ENCODE results near the gene CREG2. TPM values are rescaled to one million over a fixed set of nuclear protein-coding genes. Genes with fewer than 3 reads are reported as not detected.

CREG2 gene, protein sequence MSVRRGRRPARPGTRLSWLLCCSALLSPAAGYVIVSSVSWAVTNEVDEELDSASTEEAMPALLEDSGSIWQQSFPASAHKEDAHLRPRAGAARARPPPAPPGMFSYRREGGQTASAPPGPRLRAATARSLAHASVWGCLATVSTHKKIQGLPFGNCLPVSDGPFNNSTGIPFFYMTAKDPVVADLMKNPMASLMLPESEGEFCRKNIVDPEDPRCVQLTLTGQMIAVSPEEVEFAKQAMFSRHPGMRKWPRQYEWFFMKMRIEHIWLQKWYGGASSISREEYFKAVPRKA
- under 1 TPM; 0.68 to 0.85 (median 0.75) TPM for polyA plus RNA-seq (ENCODE audit: insufficient read length in 3 of 3)

DNA sequence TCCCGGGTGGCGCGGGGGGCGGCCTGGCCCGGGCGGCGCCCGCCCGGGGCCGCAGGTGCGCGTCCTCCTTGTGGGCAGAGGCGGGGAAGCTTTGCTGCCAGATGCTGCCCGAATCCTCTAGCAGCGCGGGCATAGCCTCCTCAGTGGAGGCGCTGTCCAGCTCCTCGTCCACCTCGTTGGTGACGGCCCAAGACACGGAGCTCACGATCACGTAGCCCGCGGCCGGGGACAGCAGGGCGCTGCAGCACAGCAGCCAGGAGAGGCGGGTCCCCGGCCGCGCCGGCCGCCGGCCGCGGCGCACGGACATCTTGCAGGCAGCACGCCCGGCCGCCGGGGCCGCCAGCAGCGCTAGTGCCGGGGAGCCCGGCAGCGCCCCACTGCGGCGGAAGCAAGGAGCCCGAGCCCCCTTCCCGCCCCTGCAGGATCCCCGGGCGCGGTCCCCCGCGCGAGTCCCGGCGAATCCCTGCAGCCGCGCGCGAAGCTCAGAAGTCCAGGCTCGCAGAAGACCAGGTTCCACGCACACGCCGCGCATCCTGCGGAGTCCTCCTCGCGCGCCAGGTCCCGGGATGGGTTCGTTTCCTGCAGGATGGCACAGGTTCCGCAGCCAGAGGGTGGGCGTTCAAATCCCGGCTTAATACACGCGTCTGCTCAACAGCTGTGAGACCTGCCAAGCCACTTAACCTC lies at the start of gene CREG2:
Gene CREG2 (minus strand): TSS at position 353 of the 684 bp plus-strand sequence. CDS start 46 bp downstream, at position 307.
- peak; percentile 25 to 59 (median 51) for DNase-seq (ENCODE audit: low read depth in 3 of 3, low spot score in 2 of 3)

DNA sequence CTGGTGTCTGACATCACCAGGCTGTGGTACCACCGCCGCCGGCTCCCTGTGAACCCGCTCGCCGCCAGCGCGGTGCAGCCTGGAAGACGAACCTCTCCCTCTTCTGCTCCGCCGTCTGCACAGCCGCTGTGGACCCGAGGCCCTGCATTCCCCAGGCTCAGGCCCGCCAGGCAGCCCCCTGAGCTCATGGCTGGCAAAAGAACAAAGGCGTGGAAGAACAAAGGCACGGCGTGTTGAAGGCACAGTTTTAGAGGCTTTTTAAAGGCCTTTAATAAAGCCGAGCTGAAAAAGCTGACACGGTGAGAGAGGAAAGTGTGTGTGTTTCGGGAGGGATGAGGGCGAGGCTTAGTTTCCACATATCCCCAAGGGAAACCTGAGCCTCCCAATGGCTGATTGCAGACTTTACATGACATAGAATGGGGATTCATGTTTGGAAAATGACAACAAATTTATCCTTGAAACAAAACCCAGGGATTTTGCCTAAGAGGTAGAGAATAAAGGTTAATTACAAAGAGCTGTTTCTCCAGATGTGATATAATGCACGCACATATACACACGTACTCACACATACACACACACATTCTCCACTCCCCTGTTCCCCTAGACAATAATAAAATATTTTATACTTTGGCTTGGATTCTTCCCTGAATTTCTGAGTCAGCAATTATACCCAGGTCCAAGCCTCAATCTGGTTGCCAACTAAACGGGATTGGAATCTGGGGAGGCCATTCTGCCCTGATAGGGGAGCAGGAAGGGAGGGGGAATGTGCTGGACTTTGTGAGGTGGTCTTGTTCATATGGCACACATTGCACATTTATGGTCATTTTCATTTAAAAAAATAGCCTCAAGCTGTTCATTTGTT lies 47.9 kb upstream of the CREG2 start:
- DNase-seq (ENCODE audit: low read depth in 3 of 3, low spot score in 2 of 3): peak in 2 of 3 donors; percentile 25 to 40

DNA sequence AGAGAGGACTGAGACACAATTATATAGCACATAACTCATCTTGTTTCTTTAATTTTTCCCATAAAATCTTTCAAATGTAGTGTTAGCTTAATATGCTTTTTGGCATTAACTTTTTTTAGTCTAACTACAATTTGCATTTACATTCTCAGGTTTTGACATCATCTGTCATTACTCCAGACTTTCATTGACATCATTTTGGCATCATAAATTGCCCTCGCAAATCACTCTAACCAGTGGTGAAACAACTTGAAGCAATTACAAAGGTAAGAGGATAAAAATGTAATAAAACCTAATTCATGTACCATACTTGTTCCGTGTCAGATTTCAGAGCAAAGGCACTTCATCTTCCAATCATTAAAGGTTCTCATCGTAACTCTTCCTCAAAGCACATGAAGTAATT lies 46.2 kb upstream of the CREG2 start:
- no peak for DNase-seq (ENCODE audit: low read depth in 3 of 3, low spot score in 2 of 3)

DNA sequence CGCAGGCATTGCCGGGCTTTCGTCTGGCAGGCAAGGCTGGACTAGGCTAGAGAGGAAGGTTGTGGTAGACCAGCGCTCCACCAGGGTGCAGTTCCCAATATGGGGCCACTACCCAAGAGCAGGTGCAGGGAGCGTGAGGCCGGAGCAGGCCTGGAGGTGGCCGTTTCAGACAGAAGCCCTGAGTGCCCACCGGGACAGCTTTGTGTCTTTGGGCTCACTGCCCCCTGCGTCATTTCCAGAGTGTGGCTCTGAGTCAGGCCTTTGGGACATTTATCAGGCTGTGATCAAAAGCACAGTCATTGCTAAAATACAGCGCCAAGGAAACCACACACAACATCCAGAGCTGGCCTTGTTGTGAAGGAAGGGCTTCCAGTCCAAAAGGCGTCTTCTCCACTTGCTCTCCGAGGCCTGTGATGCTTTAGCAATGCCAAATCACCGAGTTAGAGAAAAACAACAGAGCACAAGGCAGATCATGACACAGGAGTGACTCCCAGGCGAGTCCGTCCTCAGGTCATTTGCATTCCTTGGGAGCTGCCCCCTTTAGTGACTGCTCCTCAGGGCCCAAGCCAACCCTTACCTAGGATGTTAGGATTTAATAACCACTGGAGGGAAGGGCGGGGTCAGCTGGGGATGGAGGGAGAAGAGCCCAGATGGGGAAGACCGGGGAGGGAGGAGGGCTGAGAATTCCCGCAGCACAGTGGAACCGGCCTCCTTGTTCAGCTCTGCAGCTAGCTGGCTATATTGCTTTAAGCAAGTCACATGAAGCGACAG lies 45.3 kb upstream of the CREG2 start:
- DNase-seq (ENCODE audit: low read depth in 3 of 3, low spot score in 2 of 3): no peak

DNA sequence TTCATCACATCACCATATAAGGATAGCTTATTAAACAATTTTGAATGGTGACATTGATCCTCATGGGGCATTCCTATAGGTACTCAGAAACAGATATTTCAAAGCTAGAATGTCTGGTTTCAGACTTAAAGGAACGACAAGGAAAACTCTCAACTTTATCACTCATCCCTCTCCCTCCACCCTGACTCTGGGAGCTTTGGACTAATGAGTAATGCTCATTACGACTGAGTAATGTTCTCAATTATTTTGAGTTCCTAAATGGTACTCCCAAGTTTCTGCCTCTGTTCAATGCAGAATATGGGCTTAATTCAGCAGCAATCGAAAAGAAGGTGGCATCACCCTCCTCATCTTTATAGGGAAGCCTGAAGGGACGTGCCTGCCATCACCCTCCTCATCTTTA lies 44.2 kb upstream of the CREG2 start:
- DNase-seq (ENCODE audit: low read depth in 3 of 3, low spot score in 2 of 3): no peak

DNA sequence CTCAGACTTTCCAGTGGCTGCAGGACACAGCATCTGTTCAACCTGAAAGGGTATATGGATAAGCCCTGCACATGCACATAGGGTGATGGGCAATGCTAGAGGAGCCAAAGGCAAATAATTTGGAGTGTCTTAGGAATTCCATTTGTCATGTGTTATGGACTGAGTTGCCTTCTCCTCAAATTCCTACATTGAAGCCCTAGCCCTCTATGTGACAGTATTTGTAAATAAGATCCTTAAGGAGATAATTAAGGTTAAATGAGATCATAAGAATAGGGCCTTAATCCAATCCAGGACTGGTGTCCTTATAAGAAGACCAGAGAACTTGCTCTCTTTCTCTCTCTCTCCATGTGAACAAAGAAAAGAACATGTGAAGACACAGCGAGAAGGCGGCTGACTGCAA lies 42.9 kb upstream of the CREG2 start:
- DNase-seq (ENCODE audit: low read depth in 3 of 3, low spot score in 2 of 3): no peak

DNA sequence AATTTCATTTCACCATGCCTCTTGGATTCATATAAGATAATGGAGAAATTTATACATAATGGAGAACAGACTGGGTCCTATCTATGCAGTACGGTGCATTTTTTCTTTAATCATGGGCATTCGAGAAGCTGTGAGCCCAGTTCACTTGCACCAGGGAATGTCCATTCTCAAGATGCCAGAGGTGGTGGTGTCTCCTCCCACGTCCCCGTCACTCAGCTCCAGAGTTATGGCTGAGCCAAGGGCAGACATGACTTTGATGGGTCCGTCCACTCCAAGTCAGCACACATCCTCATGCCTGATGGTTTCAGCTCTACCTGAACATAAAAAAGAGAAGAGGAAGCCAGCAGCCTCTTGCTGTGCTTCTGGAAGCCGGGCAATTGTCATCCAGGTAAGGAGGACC lies 42.1 kb upstream of the CREG2 start:
- DNase-seq (ENCODE audit: low read depth in 3 of 3, low spot score in 2 of 3): no peak

DNA sequence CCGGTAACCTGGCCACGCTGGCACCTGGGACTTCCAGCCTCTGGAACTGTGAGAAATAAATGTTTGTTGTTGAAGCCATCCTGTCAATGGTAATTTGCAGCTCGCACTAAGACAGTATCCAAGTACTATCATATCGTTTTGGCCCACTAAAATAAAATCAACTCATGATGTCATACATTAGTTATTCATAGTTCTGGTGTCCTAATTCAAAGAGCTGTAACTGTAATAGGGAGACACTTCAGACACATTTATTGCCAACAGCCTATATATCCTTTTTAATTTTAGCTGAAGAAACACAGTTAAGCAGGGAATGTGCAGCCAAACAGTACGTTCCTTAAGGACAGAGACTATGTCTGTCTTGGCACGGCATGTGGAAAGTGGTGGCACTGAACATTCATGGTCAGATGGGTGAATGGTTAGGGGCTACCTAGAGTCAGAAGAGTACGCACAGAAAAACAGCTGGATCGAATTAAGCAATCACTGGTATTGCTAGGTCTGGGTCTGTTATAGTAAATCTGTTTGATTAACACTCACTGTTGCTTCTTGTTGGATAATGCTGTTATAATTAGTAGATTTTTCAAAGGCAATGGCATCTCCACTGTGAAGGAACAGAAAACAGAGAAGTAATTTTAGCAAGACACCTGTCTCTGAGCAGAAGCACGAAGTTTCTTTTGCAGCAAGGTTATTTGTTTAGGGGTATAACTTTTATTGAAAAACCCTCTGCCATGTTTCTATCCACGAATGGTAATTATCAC lies 41.3 kb upstream of the CREG2 start:
- no peak for DNase-seq (ENCODE audit: low read depth in 3 of 3, low spot score in 2 of 3)

DNA sequence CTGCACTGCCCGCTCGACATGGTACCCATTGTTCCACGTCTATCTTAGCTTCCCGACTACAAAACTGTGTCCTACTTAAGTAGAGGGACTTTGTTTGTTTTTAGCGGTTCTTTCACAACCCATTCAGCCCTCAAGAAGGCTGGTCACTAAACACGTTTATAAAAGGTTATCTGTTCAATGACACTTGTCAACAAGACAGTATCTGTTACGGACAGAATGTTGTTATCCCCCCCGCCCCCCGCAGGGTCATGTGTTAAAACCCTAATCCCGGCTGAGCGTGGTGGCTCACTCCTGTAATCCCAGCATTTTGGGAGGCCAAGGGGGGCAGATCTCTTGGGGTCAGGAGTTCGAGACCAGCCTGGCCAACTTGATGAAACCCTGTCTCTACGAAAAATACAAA lies 40.4 kb upstream of the CREG2 start:
- DNase-seq (ENCODE audit: low read depth in 3 of 3, low spot score in 2 of 3): no peak

DNA sequence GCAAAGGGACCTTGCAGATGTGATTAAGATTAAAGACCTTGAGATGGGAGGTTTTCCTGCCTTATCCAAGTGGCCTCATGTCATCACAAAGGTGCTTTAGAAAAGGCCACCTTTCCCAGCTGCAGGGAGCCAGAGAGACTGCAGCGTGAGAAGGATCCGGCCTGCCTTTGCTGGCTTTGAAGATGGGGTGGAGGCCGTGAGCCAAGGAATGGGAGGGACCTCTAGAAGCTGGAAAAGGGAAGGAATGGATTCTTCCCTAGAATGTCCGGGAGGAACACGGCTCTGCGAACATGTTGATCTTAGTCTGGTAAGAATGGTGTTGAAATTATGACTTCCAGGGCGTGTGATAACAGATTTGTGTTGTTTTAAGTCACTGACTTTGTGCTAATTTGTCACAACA lies 39.9 kb upstream of the CREG2 start:
- no peak for DNase-seq (ENCODE audit: low read depth in 3 of 3, low spot score in 2 of 3)

DNA sequence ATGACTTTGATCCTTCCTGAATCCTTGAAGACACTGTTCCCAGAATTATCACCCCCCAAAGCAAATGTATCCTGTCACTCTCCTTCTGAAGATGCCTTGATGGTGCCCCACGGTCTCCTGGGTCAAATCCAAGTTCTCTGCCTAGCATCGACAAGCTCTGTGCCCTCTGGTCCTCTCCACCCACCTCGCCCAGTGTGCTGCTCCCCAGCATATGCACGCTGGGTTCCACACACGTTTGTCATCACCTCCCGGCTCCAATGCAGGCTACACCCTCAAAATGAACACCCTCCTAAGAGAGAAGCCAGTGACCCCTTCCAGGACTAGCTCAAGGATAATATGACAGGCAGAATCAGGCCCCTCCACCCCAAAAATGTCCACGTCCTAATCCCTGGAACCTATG lies 39.5 kb upstream of the CREG2 start:
- no peak for DNase-seq (ENCODE audit: low read depth in 3 of 3, low spot score in 2 of 3)

DNA sequence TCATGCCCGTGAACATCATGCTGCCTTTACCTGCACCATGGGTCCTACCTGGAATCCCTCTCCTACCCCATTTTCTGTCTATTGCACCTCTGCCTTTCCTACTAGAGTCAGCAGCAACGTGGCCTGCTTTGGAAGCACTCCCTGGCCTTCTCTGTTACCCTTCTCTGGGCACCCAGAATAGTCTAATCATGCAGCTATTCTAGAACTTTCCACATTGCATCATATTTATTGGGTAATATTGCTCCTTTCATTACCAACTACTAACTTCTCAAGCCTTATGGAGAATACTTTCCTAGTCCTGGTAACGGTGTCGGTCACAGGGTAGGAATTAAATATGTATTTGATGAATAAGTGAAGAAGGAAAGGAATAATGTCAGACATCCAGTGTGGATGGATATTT lies 33.3 kb upstream of the CREG2 start:
- no peak for DNase-seq (ENCODE audit: low read depth in 3 of 3, low spot score in 2 of 3)

DNA sequence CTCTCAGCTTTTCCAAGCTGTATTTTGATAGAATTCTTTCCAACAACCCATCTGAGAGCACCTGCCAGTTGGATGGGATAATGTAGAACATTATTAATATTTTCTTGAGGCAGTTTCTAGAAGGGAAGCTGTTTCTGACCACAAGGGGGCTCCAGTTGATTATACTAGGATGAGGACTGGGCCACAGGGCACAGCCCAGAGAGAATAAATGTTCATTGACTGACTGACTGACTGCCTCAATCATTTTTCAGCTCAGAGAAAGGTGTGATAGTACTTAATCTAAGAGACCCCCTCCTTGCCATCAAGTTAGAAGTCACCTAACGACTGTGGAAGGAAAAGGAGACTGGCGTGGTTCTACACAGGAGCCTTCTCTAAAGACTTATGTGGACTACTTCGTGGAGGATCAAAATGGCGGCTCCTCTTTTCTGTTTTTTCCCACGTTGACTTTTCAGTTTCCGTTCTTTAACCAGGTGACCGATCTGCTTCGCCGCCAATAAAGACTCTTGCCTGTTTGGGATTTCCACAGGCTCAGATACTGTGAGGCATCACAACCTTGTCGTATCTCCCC lies 31.9 kb upstream of the CREG2 start:
- no peak for DNase-seq (ENCODE audit: low read depth in 3 of 3, low spot score in 2 of 3)

DNA sequence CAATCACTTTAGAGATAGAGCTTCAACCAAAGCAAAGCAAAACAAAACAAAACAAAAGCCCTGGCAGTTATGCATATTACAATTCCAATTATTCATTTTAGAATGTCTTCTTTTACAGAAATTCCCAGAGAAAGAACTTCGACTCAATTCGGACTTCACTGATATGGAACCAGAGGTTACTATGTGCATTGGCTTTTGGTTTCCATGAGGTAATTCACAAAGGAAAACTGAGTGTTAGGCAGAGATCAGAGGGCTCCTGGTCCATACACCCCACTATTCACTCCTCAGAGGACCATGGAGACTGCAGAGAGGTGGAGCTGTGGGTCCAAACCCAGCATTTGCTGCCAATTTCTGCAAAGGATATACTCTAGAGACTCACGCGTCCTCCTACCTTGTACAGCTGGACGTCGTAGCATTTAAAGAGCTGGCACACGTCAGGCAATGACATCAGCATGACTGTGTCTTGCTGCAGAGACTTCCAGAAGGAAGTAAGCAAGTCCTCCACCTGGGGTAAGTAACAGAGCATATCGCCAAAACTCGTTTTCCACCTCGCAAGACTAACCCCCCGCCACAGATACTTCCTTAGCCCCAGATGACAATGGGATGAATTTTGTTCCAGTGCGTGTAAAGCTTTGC lies 31.3 kb upstream of the CREG2 start:
- DNase-seq (ENCODE audit: low read depth in 3 of 3, low spot score in 2 of 3): no peak

DNA sequence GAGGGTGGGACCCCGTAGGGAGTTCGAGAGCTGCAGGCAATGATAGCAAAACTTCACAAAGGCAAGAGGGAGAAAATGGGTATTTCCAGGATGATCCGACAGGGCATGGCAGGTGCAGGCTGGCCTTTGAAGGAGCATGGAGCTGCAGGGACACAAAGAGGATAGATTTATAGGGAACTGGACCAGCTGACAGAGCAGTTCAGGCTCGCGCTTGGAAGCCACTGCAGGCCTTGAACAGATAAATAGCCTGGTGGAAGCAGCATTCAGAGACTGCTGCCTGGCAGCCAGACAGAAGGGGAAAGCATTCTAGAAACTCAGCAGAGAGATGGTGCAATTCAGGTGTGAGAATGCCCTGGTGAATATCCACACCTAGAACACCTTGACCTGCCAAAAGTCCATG lies 29.3 kb upstream of the CREG2 start:
- no peak for DNase-seq (ENCODE audit: low read depth in 3 of 3, low spot score in 2 of 3)

DNA sequence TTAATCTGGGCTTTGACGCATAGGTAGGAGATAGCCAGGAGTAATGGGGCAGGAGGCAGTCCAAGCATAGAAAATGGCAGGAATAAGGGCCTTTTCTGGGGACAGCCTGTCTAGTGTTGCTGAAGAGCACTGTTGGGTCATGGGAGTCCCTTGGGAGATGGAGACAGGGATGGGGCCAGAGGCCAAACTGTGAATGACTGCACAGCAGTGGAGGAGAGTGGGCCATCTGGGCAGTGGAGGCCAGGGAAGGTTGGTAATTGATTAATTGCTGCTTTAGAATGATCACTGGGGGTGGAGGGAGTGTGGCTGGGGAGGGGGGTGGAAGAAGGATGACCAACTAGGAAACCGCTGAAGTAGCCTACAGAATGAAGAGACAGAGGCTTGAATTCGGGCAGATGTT lies 28.6 kb upstream of the CREG2 start:
- no peak for DNase-seq (ENCODE audit: low read depth in 3 of 3, low spot score in 2 of 3)

DNA sequence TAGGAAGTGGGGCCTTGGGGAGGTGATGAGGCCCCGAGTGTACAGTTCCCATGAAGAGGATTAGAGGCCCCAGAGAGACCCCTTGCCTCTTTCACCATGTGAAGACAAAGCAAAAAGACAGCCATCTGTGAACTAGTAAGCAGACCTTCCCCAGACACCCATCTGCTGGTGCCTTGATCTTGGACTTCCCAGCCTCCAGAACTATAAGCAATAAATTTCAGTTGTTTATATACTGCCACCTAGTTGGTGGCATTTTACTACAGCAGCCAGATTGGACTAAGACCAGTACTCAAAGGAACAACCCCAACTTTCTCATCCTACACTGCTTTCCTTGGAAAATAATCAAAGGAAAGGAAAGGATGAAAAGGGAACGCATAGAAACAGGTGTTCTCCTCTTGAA lies 27.9 kb upstream of the CREG2 start:
- no peak for DNase-seq (ENCODE audit: low read depth in 3 of 3, low spot score in 2 of 3)

DNA sequence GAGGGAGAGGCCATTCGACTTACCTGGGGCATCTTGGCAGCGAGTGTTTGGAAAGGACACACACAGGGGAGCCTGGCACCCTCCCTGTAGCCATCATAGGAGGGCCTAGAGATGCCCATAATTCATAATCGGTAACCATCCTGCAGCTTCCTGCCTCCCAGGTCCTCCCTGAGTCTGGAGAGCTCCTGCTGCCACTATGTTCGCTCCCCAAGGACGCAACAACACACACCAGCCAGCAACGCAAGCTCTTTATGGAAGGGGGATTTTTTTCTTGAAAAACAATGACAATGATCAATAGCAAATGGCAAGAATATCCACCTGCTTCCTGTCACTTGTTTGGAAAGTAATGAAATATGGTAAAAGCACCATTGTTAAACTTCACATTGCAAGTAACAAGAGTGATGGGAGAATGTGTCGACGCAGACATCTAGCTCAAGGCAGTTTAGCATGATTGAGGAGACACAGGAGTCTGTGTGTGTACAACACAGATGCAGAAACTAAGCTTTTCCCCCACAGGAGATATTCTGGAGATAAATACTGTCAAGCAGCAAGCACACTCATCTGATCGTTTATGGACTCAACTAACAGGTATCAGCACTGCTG lies 24.9 kb upstream of the CREG2 start:
- DNase-seq (ENCODE audit: low read depth in 3 of 3, low spot score in 2 of 3): no peak

DNA sequence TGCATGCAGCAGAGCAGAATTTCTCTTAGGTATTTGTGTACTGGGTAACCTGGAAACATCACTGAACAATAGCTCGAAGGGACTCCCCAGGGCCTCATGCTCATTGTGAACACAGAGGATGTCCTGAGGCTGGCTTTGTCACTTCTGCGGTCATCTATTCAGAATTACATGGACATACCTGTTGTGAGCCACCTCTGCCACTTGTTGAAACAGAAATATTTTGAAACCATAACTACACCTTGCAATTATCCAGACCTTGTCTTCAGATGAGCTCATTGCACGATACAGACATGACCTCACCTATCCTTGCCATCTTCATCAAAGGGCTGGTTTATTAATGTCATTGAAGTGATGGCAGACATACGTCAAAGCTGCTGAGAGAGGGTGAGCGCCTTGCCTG lies 23.4 kb upstream of the CREG2 start:
- no peak for DNase-seq (ENCODE audit: low read depth in 3 of 3, low spot score in 2 of 3)
